ENCODE measurements around the gene OR11H1.
"Not testable (repeated sequence)": the region's sequence is repeated elsewhere in the genome, so short reads cannot be mapped to it uniquely, and the experiment has no call there.

The OR11H1 gene, protein sequence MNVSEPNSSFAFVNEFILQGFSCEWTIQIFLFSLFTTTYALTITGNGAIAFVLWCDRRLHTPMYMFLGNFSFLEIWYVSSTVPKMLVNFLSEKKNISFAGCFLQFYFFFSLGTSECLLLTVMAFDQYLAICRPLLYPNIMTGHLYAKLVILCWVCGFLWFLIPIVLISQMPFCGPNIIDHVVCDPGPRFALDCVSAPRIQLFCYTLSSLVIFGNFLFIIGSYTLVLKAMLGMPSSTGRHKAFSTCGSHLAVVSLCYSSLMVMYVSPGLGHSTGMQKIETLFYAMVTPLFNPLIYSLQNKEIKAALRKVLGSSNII

GRCh38 chr22:15527892-15528291, at the start of gene OR11H1:
Gene OR11H1 (plus strand): TSS chr22:15528192. CDS start chr22:15528192, 0 bp downstream.
- not testable (repeated sequence) for DNase-seq

GRCh38 chr22:15509967-15510366, 18.0 kb upstream of the OR11H1 start:
- not testable (repeated sequence) for DNase-seq

- DNase-seq = not testable (repeated sequence)
Observed at GRCh38 chr22:15515896-15516295, 12.1 kb upstream of the OR11H1 start.

- DNase-seq = not testable (repeated sequence)
Observed at GRCh38 chr22:15553767-15554166, 25.8 kb downstream of the OR11H1 start.

DNA sequence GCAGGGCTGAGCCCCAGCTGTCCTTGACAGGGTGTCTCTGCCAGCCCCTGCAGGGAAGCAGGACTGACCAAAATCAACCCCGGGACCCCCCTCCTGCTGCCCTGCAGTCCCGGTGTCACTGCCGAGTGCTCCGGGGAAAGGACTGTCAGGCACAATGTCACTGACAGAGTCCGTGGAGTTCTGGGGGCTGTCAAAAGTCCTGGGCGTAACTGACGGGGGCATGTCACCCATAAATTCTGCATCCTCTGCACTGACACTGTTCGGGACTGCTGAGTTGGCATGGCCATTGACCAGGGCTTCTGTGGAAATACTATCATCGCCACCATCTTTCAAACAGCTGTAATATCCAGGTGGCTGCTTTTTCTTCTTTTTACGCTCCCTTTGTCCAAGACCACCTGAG, 35.5 kb downstream of the OR11H1 start:
- not testable (repeated sequence) for DNase-seq

GRCh38 chr22:15565063-15565462, 37.1 kb downstream of the OR11H1 start:
- not testable (repeated sequence) for DNase-seq
